ENCODE measurements around the gene SLC7A5. TPM values are rescaled to one million over a fixed set of nuclear protein-coding genes. Genes with fewer than 3 reads are reported as not detected.

SLC7A5 gene
- total and polyA plus RNA-seq, 2 donors: 4.3 to 6.6 TPM

DNA sequence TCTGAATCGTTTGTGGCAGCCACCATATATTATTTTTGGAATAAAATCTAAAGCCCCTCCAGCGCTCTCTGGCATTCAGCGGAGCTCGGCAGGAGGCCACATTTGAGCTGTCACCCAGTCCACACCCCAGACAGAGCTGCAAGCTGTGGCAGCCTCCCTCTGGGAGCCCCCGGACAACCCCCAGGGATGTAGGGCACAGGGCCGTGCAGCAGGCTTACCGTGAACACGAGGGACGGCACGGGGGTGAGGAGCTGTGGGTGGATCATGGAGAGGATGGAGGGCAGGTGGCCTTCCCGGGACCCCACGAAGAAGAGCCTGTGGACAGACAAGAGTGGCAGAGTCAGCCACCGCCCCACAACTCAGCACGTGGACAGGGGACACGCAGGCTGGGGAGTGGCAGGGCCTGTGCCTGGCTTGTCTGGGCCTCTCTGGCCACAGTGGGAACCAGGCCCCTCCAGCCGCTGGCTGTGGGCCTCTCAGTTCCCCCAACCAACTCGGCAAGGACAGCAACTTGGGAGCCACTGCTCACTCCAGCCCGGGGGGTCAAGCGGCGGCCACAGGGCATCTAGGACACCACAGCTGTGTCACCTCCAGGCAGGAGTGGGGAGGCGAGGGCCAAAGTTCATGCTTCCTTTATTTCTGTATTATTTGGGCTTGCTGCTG is 31.5 kb downstream of the SLC7A5 start:
- Histone ChIP-seq H3K27ac (ENCODE audit: low read depth in 1 of 2, low read length in 1 of 2) (no peak overlapping the region), H3K4me1 (ENCODE audit: control insufficient read depth in 2 of 2, insufficient read depth in 2 of 2, low read length in 2 of 2) (peaks cover 13 to 21% of the 10 kb centered on the region in 2 donors), H3K27me3 (ENCODE audit: control insufficient read depth in 2 of 2, insufficient read depth in 1 of 2, low read length in 1 of 2) (no peaks in the 10 kb centered on the region), H3K36me3 (ENCODE audit: control insufficient read depth in 2 of 2, insufficient read depth in 2 of 2, low read length in 1 of 2) (peaks cover 36 to 64% of the 10 kb centered on the region in 2 donors), H3K9me3 (ENCODE audit: control insufficient read depth in 2 of 2, insufficient read depth in 1 of 2, low read length in 1 of 2) (no peaks in the 10 kb centered on the region), H3K4me3 (ENCODE audit: low read length in 2 of 2) (no peak overlapping the region)
- WGBS: 95% methylated on average over 21 of the region's 21 CpGs
- DNase-seq (ENCODE audit: low read depth in 6 of 9, low spot score in 9 of 9): no peak

DNA sequence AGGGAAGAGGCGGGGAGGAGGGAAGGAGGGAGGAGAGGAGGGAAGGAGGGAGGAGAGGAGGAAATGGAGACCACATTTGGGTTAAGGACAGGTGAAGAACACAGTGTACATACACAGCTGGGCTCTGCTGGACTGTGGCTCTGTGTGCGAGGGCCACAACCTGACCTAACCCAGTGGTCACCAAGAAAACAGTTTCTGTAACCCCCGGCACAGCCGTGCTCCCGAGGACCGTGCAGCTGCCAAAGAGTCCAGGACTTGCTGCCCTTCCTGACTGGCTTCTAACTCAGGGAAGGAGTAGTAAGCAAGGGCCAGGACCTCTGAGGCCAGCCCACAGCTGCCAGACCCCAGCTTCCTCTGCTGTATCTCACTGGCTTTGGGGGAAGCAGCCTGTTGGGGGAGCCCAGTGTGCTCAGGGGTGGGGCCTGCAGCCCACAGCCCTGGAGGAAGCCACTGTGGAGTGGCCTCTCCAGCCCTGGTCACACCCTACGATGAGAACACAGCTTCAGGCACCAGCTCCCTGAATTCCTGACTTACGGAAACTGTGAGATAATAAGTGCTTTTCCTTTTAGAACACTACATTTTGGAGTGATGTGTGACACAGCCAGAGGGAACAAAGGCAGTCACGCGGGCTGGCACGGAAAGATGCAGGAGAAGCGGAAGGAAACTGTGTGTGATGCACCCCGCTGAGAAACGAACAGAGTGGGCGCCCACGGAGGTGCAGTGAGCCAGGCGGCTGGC is 32.3 kb downstream of the SLC7A5 start:
- no peak overlapping the region for H3K4me3 ChIP-seq (ENCODE audit: low read length in 2 of 2)
- no peak for DNase-seq (ENCODE audit: low read depth in 6 of 9, low spot score in 9 of 9)
- no peaks in the 10 kb centered on the region for H3K27me3 ChIP-seq (ENCODE audit: control insufficient read depth in 2 of 2, insufficient read depth in 1 of 2, low read length in 1 of 2)
- peaks cover 39 to 69% of the 10 kb centered on the region in 2 donors for H3K36me3 ChIP-seq (ENCODE audit: control insufficient read depth in 2 of 2, insufficient read depth in 2 of 2, low read length in 1 of 2)
- peaks cover 6 to 13% of the 10 kb centered on the region in 2 donors for H3K4me1 ChIP-seq (ENCODE audit: control insufficient read depth in 2 of 2, insufficient read depth in 2 of 2, low read length in 2 of 2)
- H3K27ac ChIP-seq (ENCODE audit: low read depth in 1 of 2, low read length in 1 of 2): no peak overlapping the region
- H3K9me3 ChIP-seq (ENCODE audit: control insufficient read depth in 2 of 2, insufficient read depth in 1 of 2, low read length in 1 of 2): no peaks in the 10 kb centered on the region
- WGBS: 85% methylated on average over 17 of the region's 17 CpGs

DNA sequence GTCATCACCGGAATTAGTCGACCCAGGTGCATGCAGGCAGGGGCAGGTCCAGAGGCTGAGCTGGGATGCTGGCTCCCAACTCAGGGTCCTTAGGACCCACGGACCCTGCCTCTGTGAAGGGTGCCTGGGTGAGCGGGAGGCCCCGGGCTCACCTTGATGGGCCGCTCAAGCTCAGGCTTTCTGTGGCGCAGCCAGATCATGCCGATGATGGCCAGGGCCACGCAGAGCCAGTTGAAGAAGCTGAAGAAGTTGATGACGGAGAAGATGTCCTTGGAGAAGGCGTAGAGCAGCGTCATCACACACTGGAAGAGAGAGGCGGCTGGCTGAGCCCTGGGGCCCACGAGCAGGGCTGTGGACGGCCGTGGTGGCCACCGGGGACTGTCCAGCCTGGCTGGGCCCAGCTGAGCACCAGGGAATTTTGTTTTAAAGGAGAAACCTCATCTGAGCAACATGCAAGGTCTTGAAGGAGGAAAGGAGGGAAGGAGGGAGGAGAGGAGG is 32.9 kb downstream of the SLC7A5 start:
- Histone ChIP-seq H3K4me1 (ENCODE audit: control insufficient read depth in 2 of 2, insufficient read depth in 2 of 2, low read length in 2 of 2) (peaks cover 0 to 7% of the 10 kb centered on the region in 2 donors), H3K27ac (ENCODE audit: low read depth in 1 of 2, low read length in 1 of 2) (no peak overlapping the region), H3K4me3 (ENCODE audit: low read length in 2 of 2) (no peak overlapping the region), H3K27me3 (ENCODE audit: control insufficient read depth in 2 of 2, insufficient read depth in 1 of 2, low read length in 1 of 2) (no peaks in the 10 kb centered on the region), H3K36me3 (ENCODE audit: control insufficient read depth in 2 of 2, insufficient read depth in 2 of 2, low read length in 1 of 2) (peaks cover 40 to 75% of the 10 kb centered on the region in 2 donors), H3K9me3 (ENCODE audit: control insufficient read depth in 2 of 2, insufficient read depth in 1 of 2, low read length in 1 of 2) (no peaks in the 10 kb centered on the region)
- no peak for DNase-seq (ENCODE audit: low read depth in 6 of 9, low spot score in 9 of 9)
- WGBS: 95% methylated on average over 17 of the region's 17 CpGs

DNA sequence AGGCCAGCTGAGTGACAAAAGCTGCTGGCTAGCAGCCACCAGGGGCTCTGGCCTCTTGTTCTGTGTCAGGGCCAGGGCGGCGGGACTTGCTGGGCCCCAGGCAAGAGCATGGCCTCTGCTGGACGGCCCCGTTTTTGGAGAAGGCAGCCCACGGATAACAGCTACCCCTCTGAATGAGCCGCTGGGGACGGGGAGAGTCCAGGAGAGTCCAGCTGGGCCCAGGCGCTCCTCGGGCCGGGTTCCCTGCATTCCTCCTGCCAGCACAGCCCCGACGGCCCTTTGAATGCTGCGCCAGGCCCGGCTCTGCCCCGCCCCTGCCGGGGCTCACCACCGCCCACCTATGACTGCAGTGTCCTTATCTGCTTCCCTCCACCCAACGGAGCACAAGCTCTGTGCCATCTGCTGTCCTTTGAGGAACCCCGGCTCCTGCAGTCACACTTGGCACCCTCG is 33.4 kb downstream of the SLC7A5 start:
- DNase-seq (ENCODE audit: low read depth in 6 of 9, low spot score in 9 of 9): no peak
- H3K4me3 ChIP-seq (ENCODE audit: low read length in 2 of 2): no peak overlapping the region
- no peaks in the 10 kb centered on the region for H3K9me3 ChIP-seq (ENCODE audit: control insufficient read depth in 2 of 2, insufficient read depth in 1 of 2, low read length in 1 of 2)
- H3K36me3 ChIP-seq (ENCODE audit: control insufficient read depth in 2 of 2, insufficient read depth in 2 of 2, low read length in 1 of 2): peaks cover 39 to 75% of the 10 kb centered on the region in 2 donors
- H3K27ac ChIP-seq (ENCODE audit: low read depth in 1 of 2, low read length in 1 of 2): no peak overlapping the region
- WGBS: 93% methylated on average over 20 of the region's 20 CpGs
- H3K4me1 ChIP-seq (ENCODE audit: control insufficient read depth in 2 of 2, insufficient read depth in 2 of 2, low read length in 2 of 2): peaks cover 0 to 4% of the 10 kb centered on the region in 2 donors
- H3K27me3 ChIP-seq (ENCODE audit: control insufficient read depth in 2 of 2, insufficient read depth in 1 of 2, low read length in 1 of 2): no peaks in the 10 kb centered on the region

DNA sequence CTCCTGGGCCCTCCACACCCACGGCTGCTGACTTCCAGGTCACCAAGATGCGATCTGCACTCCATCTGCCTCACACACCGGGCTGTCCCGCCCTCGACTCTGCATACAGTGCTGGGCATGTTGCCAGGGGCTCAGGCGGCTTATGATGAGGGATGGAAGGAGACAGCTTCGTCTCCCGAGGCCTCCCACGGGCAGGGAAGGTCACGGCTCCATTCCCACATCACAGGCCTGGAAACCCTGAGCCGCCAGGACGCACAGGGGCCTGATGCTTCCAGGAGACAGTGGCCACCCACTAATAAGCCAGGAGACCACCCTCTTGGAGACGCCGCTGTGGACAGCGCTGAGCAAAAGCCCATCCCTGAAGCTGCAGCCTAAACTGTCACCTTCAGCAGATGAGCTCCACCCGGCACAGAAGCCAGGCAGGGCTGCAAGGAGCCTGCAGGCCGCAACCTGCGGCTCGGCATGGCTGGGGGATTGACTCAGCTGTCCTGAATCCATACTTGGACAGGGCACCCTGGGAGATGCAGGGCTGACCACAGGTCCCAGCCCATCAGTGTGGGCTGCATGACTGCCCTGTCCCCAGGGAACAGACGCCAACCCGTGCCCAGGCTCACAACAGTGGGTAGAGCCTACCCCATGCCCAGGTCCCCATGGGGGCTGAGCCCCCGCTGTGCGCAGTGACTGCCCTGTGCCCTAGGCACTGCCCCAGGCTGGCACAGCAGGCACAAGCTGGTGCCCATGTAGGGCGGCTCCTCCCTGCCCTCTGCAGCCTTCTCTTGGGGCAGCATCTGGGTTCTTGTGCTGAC is 34.4 kb downstream of the SLC7A5 start:
- Histone ChIP-seq H3K4me3 (ENCODE audit: low read length in 2 of 2) (no peak overlapping the region), H3K27ac (ENCODE audit: low read depth in 1 of 2, low read length in 1 of 2) (no peak overlapping the region), H3K27me3 (ENCODE audit: control insufficient read depth in 2 of 2, insufficient read depth in 1 of 2, low read length in 1 of 2) (no peaks in the 10 kb centered on the region), H3K9me3 (ENCODE audit: control insufficient read depth in 2 of 2, insufficient read depth in 1 of 2, low read length in 1 of 2) (no peaks in the 10 kb centered on the region), H3K4me1 (ENCODE audit: control insufficient read depth in 2 of 2, insufficient read depth in 2 of 2, low read length in 2 of 2) (peaks cover 0 to 4% of the 10 kb centered on the region in 2 donors), H3K36me3 (ENCODE audit: control insufficient read depth in 2 of 2, insufficient read depth in 2 of 2, low read length in 1 of 2) (peaks cover 43 to 75% of the 10 kb centered on the region in 2 donors)
- WGBS: 92% methylated on average over 24 of the region's 24 CpGs
- no peak for DNase-seq (ENCODE audit: low read depth in 6 of 9, low spot score in 9 of 9)

DNA sequence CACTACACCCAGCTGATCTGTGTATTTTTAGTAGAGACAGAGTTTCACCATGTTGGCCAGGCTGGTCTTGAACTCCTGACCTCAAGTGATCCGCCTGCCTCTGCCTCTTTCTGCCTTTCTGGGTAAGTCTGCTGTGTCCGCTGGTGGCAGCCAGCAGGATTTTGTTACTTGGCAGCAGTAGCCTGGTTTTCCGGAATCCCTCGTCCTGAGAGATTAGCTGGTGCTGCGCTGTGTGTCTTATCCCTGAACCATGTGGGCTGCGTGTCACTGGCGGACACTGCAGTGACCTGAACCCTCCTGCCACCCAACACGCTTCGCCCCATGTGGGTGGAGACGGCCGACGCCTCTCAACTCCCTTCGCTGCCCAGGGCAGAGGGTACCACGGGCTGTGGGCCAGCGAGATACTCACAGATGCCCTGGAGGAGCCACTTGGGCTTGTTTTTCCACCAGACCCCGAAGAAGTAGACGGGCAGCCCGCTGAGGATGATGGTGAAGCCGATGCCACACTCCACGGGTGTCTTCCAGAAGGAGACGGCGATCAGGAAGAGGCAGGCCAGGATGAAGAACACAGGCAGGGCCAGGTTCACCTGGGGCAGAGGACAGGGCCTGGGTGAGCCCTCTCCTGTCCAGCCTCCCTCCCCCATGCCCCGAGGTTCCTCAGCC is 35.2 kb downstream of the SLC7A5 start:
- Histone ChIP-seq H3K4me1 (ENCODE audit: control insufficient read depth in 2 of 2, insufficient read depth in 2 of 2, low read length in 2 of 2) (no peaks in the 10 kb centered on the region), H3K27ac (ENCODE audit: low read depth in 1 of 2, low read length in 1 of 2) (no peak overlapping the region)

DNA sequence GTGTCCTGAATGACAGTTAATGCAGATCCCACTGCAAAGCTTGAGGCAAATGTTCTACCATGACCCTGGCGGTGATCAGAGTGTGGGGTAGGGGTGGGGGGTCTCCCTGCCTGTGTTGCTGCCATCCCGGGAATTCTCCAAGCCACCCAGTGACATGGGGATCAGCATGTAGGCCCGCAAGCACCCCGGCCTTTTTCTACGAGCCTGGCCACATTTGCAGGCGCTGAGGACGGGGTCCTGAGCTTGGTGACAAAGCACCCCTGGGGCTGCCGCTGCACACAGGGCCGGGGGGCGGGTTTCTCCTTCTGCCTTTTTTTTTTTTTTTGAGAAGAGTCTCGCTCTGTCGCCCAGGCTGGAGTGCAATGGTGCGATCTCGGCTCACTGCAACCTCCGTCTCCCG is 35.8 kb downstream of the SLC7A5 start:
- no peak overlapping the region for H3K27ac ChIP-seq (ENCODE audit: low read depth in 1 of 2, low read length in 1 of 2)
- no peaks in the 10 kb centered on the region for H3K27me3 ChIP-seq (ENCODE audit: control insufficient read depth in 2 of 2, insufficient read depth in 1 of 2, low read length in 1 of 2)
- peaks cover 35 to 66% of the 10 kb centered on the region in 2 donors for H3K36me3 ChIP-seq (ENCODE audit: control insufficient read depth in 2 of 2, insufficient read depth in 2 of 2, low read length in 1 of 2)
- H3K4me3 ChIP-seq (ENCODE audit: low read length in 2 of 2): no peak overlapping the region
- DNase-seq (ENCODE audit: low read depth in 6 of 9, low spot score in 9 of 9): no peak
- H3K9me3 ChIP-seq (ENCODE audit: control insufficient read depth in 2 of 2, insufficient read depth in 1 of 2, low read length in 1 of 2): no peaks in the 10 kb centered on the region
- WGBS: 98% methylated on average over 16 of the region's 16 CpGs
- H3K4me1 ChIP-seq (ENCODE audit: control insufficient read depth in 2 of 2, insufficient read depth in 2 of 2, low read length in 2 of 2): no peaks in the 10 kb centered on the region

More for the DNA sequence above, 35.2 kb downstream of the SLC7A5 start:
- 97% methylated on average over 23 of the region's 23 CpGs for WGBS
- no peaks in the 10 kb centered on the region for H3K9me3 ChIP-seq (ENCODE audit: control insufficient read depth in 2 of 2, insufficient read depth in 1 of 2, low read length in 1 of 2)
- no peaks in the 10 kb centered on the region for H3K27me3 ChIP-seq (ENCODE audit: control insufficient read depth in 2 of 2, insufficient read depth in 1 of 2, low read length in 1 of 2)
- H3K36me3 ChIP-seq (ENCODE audit: control insufficient read depth in 2 of 2, insufficient read depth in 2 of 2, low read length in 1 of 2): peaks cover 37 to 72% of the 10 kb centered on the region in 2 donors
- H3K4me3 ChIP-seq (ENCODE audit: low read length in 2 of 2): no peak overlapping the region
- DNase-seq (ENCODE audit: low read depth in 6 of 9, low spot score in 9 of 9): no peak

DNA sequence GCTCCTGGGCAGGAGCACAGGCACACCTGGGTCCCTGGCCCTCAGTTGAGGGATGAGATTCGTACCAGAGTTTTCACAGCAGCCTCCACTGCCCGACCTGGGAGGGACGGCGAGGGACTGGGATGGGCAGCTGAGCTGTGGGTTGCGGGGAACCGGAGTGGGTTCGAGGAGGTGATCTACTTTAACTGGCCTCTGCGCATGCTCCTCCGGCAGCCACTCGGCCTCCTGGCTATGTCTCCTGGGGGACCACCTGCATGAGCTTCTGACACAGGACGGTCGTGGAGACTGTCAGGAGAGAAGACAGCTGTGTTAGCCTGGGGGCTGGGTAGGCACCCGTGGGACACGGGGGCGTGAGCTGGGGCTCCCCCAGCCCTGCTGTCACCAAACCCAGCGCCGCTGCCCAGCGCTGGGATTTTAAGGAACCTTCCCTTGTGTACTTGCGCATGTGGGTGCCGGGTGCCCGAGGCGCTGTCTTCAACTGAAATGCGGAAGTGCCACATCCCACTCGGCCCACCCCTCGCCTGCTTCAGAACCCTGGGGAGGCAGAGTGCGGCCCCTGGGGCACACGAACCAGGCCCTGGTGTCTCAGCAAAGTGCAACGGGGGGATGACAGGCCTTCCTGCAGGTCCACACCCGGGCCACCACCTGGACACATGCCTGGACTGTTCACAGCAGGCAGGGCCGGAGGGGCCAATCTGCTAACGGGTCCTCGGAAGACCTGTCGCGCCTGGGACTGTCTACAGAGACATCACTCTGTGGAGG is 36.4 kb downstream of the SLC7A5 start:
- no peak overlapping the region for H3K4me3 ChIP-seq (ENCODE audit: low read length in 2 of 2)
- no peak for DNase-seq (ENCODE audit: low read depth in 6 of 9, low spot score in 9 of 9)
- no peaks in the 10 kb centered on the region for H3K27me3 ChIP-seq (ENCODE audit: control insufficient read depth in 2 of 2, insufficient read depth in 1 of 2, low read length in 1 of 2)
- 95% methylated on average over 34 of the region's 34 CpGs for WGBS
- H3K9me3 ChIP-seq (ENCODE audit: control insufficient read depth in 2 of 2, insufficient read depth in 1 of 2, low read length in 1 of 2): no peaks in the 10 kb centered on the region
- H3K36me3 ChIP-seq (ENCODE audit: control insufficient read depth in 2 of 2, insufficient read depth in 2 of 2, low read length in 1 of 2): peaks cover 33 to 60% of the 10 kb centered on the region in 2 donors
- no peak overlapping the region for H3K27ac ChIP-seq (ENCODE audit: low read depth in 1 of 2, low read length in 1 of 2)
- peaks cover 0 to 3% of the 10 kb centered on the region in 2 donors for H3K4me1 ChIP-seq (ENCODE audit: control insufficient read depth in 2 of 2, insufficient read depth in 2 of 2, low read length in 2 of 2)

All from thymus (tissue), 11 donors.